T follicular helper cell (primary cell): ENCODE data around the gene GAGE12D.
"Not testable (repeated sequence)": the region's sequence is repeated elsewhere in the genome, so short reads cannot be mapped to it uniquely, and the experiment has no call there.

ENCODE experiments used
- DNase-seq: peaks from one replicate; pipeline ENCODE4 v3.0.0-alpha.2; 2020; ENCODE audit warnings: low read depth
- total RNA-seq, 2 experiments: gene quantifications; one replicate each; lab custom pipeline; 2026; lab: John Stamatoyannopoulos, UW

The GAGE12D gene, protein sequence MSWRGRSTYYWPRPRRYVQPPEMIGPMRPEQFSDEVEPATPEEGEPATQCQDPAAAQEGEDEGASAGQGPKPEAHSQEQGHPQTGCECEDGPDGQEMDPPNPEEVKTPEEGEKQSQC
- total RNA-seq = 0 reads per million in 2 experiments

DNA sequence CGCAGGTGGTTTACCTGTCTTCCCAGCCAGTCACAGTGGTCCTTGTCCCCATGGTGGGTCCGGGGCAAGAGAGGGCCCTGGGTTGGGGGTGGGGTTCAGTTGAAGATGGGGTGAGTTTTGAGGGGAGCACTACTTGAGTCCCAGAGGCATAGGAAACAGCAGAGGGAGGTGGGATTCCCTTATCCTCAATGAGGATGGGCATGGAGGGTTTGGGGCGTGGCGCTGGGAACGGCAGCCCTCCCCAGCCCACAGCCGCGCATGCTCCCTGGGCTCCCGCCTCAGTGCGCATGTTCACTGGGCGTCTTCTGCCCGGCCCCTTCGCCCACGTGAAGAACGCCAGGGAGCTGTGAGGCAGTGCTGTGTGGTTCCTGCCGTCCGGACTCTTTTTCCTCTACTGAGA is at the start of gene GAGE12D:
GAGE12D (plus strand) TSS at position 301 of the 400 bp plus-strand sequence. CDS start 1,155 bp downstream, outside the sequence.
- not testable (repeated sequence) for DNase-seq

DNA sequence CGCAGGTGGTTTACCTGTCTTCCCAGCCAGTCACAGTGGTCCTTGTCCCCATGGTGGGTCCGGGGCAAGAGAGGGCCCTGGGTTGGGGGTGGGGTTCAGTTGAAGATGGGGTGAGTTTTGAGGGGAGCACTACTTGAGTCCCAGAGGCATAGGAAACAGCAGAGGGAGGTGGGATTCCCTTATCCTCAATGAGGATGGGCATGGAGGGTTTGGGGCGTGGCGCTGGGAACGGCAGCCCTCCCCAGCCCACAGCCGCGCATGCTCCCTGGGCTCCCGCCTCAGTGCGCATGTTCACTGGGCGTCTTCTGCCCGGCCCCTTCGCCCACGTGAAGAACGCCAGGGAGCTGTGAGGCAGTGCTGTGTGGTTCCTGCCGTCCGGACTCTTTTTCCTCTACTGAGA is 9.7 kb upstream of the GAGE12D start, which contains the start of gene GAGE12C:
GAGE12C (plus strand) TSS at position 301 of the 400 bp plus-strand sequence. CDS start 1,155 bp downstream, outside the sequence.
- DNase-seq = not testable (repeated sequence)

GRCh38 chrX:49550989-49551388 is 9.5 kb downstream of the GAGE12D start, which contains the start of gene GAGE12E:
GAGE12E (plus strand) TSS chrX:49551289; CDS start chrX:49552444, 1,155 bp downstream.
- DNase-seq = not testable (repeated sequence)

DNA sequence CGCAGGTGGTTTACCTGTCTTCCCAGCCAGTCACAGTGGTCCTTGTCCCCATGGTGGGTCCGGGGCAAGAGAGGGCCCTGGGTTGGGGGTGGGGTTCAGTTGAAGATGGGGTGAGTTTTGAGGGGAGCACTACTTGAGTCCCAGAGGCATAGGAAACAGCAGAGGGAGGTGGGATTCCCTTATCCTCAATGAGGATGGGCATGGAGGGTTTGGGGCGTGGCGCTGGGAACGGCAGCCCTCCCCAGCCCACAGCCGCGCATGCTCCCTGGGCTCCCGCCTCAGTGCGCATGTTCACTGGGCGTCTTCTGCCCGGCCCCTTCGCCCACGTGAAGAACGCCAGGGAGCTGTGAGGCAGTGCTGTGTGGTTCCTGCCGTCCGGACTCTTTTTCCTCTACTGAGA is 19.0 kb downstream of the GAGE12D start, which contains the start of gene GAGE12F:
GAGE12F (plus strand) TSS at position 301 of the 400 bp plus-strand sequence. CDS start 1,155 bp downstream, outside the sequence.
- DNase-seq = not testable (repeated sequence)

DNA sequence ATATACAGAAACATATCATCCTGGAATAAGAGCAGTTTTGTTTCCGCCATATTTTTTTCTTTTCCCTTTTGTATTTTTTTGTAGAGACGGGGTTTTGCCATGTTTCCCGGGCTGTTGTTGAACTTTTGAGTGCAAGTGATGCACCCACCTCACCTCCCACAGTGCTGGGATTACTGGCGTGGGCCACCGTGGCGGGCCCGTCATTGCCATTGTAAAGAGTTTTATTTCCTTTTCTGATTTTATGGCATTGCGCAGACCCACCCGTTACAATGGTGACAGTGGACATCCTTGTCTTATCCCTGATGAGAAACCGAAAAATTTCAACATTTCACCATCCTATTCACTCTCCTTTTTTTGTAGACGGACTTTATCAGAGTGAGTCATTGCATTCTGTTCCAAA is 27.2 kb downstream of the GAGE12D start:
- DNase-seq = not testable (repeated sequence)

DNA sequence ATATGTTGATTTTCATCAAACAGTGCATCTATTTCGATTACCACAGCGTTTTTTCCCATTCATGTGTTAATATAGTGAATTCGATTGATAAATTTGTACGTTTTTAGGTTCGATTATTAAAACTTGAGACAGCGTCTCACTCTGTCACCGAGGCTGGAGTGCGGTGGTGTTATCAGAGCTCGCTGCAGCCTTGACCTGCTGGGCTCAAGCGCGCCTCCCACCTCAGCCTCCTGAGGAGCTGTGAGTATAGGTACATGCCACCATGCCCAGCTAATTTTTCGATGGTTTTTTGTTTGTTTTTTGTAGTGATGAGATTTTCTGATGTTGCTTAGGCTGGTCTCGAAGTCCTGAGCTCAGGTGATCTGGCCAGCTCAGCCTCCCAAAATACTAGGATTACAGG is 27.6 kb downstream of the GAGE12D start:
- DNase-seq = not testable (repeated sequence)

DNA sequence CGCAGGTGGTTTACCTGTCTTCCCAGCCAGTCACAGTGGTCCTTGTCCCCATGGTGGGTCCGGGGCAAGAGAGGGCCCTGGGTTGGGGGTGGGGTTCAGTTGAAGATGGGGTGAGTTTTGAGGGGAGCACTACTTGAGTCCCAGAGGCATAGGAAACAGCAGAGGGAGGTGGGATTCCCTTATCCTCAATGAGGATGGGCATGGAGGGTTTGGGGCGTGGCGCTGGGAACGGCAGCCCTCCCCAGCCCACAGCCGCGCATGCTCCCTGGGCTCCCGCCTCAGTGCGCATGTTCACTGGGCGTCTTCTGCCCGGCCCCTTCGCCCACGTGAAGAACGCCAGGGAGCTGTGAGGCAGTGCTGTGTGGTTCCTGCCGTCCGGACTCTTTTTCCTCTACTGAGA is 28.6 kb downstream of the GAGE12D start, which contains the start of gene GAGE12G:
GAGE12G (plus strand) TSS at position 301 of the 400 bp plus-strand sequence. CDS start 1,155 bp downstream, outside the sequence.
- DNase-seq = not testable (repeated sequence)

DNA sequence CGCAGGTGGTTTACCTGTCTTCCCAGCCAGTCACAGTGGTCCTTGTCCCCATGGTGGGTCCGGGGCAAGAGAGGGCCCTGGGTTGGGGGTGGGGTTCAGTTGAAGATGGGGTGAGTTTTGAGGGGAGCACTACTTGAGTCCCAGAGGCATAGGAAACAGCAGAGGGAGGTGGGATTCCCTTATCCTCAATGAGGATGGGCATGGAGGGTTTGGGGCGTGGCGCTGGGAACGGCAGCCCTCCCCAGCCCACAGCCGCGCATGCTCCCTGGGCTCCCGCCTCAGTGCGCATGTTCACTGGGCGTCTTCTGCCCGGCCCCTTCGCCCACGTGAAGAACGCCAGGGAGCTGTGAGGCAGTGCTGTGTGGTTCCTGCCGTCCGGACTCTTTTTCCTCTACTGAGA is 38.1 kb downstream of the GAGE12D start, which contains the start of gene GAGE12H:
GAGE12H (plus strand) TSS at position 301 of the 400 bp plus-strand sequence. CDS start 1,155 bp downstream, outside the sequence.
- not testable (repeated sequence) for DNase-seq

DNA sequence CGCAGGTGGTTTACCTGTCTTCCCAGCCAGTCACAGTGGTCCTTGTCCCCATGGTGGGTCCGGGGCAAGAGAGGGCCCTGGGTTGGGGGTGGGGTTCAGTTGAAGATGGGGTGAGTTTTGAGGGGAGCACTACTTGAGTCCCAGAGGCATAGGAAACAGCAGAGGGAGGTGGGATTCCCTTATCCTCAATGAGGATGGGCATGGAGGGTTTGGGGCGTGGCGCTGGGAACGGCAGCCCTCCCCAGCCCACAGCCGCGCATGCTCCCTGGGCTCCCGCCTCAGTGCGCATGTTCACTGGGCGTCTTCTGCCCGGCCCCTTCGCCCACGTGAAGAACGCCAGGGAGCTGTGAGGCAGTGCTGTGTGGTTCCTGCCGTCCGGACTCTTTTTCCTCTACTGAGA is 47.7 kb downstream of the GAGE12D start, which contains the start of gene GAGE2A:
GAGE2A (plus strand) TSS at position 301 of the 400 bp plus-strand sequence. CDS start 1,155 bp downstream, outside the sequence.
- not testable (repeated sequence) for DNase-seq

- DNase-seq = peak; percentile 12
These were observed 48.4 kb downstream of the GAGE12D start for GRCh38 chrX:49589769-49590478.

- not testable (repeated sequence) for DNase-seq
These were observed 49.0 kb downstream of the GAGE12D start for GRCh38 chrX:49590488-49590887.
